ENCODE results near the gene TUBG1.

The TUBG1 gene

GRCh38 chr17:42609182-42609813 is at the start of gene TUBG1, which contains the start of gene RETREG3:
Gene TUBG1 (plus strand): TSS chr17:42609683. CDS start chr17:42609738, 55 bp downstream.
Gene RETREG3 (minus strand): TSS chr17:42609374. CDS start chr17:42609324, 50 bp downstream.
- peak; percentile 95 to 99 for DNase-seq (ENCODE audit: low read depth in 2 of 2)

DNA sequence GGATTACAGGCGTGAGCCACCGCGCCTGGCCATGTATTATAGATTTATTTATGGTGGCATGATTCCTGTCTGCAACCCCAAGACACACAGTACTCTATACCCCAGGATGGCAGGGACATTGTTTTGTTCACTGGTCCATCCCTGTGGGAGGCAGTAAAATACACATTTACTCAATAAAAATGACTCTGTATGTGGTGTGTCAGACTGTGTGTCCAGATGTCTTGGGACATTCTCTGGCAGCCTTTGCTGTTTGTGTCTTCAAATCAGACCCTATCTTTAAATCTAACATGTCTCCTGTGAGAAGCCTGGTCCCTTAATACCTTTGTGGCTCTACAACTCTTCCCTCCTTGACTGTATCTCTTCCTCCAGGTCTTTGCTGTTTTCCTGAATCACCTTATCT is 49.2 kb upstream of the TUBG1 start:
- DNase-seq (ENCODE audit: low read depth in 2 of 2): no peak

GRCh38 chr17:42561897-42562387 is 47.5 kb upstream of the TUBG1 start, which contains the start of gene COASY:
Gene COASY (plus strand): TSS chr17:42562148. CDS start chr17:42562623, 475 bp downstream.
- peak; percentile 75 to 78 for DNase-seq (ENCODE audit: low read depth in 2 of 2)

DNA sequence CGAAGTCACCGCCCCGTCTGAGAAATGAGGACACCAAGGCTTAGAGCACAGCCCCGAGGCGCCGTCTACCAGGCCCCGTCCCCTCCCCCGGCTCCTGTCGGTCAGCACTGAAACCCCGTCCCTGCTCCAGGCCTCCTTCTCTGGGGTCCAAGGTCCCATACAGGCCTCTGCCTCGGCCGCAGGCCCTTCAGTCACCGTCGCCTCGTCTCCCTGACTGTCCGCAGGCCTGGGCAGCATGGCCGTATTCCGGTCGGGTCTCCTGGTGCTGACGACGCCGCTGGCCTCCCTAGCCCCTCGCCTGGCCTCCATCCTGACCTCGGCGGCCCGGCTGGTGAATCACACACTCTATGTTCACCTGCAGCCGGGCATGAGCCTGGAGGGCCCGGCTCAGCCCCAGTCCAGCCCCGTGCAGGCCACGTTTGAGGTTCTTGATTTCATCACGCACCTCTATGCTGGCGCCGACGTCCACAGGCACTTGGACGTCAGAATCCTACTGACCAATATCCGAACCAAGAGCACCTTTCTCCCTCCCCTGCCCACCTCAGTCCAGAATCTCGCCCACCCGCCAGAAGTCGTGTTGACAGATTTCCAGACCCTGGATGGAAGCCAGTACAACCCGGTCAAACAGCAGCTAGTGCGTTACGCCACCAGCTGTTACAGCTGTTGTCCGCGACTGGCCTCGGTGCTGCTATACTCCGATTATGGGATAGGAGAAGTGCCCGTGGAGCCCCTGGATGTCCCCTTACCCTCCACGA is 46.9 kb upstream of the TUBG1 start:
- no peak for DNase-seq (ENCODE audit: low read depth in 2 of 2)

DNA sequence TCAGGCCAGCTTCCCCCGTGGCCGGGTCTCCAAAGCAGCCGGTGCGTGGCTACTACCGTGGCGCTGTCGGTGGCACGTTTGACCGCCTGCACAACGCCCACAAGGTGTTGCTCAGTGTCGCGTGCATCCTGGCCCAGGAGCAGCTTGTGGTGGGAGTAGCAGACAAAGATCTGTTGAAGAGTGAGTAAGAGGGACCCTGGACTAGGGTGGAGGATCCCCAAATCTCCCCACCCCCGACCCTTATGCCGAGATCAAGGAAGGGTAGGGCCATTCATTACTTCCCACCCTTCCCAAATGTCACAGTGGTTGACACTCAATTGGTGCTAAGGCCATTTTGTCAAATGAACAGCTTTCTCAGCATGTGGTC is 46.4 kb upstream of the TUBG1 start:
- DNase-seq (ENCODE audit: low read depth in 2 of 2): no peak

DNA sequence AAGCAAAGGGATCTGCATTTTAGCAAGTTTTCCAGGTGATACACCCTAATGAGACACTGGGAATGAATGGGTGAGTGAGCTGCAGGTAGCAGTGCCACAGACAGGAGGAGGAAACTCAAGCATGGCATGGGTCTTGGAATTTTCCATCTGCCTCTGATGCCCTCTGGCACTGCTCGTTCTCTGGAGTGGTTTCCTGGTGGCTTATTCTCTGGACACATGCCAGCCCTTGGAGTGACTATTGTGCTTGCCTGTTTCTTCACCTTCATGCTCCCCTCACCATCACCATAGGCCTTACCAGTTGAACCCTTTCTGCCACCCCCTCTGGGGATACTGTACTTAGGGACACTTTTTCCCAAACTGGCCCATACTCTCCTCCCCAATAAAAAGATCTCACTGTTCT is 45.9 kb upstream of the TUBG1 start:
- no peak for DNase-seq (ENCODE audit: low read depth in 2 of 2)

DNA sequence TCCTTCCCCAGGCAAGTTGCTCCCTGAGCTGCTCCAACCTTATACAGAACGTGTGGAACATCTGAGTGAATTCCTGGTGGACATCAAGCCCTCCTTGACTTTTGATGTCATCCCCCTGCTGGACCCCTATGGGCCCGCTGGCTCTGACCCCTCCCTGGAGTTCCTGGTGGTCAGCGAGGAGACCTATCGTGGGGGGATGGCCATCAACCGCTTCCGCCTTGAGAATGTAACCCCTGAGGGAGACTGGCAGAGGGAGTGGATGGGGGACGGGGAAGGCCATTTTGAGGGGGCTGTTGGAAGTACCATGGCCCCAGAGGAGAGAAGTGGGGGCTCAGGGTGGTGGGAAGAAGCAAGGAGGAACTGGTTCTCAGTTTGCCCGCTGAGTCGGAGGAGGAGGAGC is 45.5 kb upstream of the TUBG1 start:
- no peak for DNase-seq (ENCODE audit: low read depth in 2 of 2)

DNA sequence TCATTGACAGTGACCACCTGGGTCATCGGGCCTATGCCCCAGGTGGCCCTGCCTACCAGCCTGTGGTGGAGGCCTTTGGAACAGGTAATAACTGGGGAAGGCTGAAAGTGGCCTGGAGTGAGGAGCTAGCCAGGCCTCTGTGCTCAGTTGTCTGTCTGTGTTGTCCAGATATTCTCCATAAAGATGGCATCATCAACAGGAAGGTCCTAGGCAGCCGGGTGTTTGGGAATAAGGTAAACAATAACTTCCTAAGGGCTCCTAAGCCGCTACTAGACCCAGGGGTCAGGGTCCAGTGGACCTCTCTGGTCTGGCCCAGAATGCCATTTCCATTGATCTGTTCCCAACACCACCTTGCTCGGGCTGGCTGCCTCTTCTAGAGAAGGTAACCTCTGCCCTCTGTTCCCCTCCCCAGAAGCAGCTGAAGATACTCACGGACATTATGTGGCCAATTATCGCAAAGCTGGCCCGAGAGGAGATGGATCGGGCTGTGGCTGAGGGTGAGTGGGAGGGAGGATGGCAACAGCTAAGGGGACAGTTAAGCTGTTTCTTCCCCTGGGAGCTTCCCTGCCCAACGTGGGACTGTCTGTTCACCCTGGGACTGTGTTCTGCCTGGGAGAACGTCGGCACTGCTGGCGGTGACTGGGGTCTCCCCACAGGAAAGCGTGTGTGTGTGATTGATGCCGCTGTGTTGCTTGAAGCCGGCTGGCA is 44.5 kb upstream of the TUBG1 start:
- no peak for DNase-seq (ENCODE audit: low read depth in 2 of 2)

DNA sequence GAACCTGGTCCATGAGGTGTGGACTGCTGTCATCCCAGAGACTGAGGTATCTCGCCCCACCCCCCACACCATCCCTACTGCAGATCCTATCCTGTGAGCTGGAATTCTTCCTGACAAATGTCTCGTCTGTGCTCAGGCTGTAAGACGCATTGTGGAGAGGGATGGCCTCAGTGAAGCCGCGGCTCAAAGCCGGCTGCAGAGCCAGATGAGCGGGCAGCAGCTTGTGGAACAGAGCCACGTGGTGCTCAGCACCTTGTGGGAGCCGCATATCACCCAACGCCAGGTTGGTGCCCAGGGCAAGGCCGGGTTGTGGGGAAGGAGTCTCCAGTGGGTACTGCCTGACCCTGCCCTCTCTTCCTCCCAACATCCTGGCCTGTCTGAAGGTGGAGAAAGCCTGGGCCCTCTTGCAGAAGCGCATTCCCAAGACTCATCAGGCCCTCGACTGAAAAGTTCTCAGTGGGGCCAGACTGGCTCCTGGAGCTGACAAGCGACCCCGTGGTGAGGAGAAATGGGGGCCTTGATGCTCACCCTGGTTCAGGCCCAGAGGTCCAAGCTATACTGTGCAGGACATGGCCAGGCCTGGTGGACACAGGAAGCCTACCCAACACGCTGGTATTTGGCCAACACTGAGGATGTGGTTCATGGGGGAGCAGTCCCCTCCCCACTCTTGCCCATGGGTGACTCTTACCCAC is 43.8 kb upstream of the TUBG1 start:
- DNase-seq (ENCODE audit: low read depth in 2 of 2): no peak

DNA sequence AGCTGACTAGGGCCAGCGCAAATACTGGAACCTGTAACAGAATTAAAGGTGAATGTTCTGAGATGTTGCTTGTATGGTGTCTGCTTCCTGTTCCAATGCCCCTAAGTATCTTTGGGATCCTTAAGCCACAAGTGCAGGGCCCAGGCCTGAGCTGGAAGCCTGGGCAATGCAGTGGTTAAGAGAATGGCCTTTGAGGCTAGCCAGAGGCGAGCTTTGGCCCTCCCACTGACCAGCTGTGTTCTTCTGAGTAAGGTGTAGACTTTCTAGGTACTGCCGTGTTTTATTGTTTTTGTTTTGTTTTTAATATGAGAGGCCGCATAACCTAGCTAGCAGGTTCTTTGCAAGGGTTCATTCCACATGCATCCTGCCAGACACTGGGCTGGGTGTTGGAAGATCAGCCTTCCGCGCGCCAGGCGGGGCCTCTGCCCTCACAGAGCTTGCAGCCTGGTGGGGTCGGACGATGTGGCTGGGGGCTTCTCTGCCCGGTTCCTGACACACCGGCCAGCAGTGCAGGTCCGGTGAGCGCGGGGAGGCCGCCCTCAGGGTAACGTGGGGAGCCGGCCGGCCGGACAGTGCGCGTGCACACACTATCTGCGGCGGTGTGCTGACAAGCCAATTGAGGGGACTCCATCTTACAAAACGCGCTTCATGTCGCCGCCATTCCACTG is 43.1 kb upstream of the TUBG1 start:
- DNase-seq (ENCODE audit: low read depth in 2 of 2): no peak

GRCh38 chr17:42566883-42567573 is 42.5 kb upstream of the TUBG1 start, which contains the start of gene MLX:
Gene MLX (plus strand): TSS chr17:42567100. CDS start chr17:42567125, 25 bp downstream.
- peak; percentile 81 to 83 for DNase-seq (ENCODE audit: low read depth in 2 of 2)

- DNase-seq (ENCODE audit: low read depth in 2 of 2): no peak
These were observed 41.0 kb upstream of the TUBG1 start for GRCh38 chr17:42568341-42569111.

DNA sequence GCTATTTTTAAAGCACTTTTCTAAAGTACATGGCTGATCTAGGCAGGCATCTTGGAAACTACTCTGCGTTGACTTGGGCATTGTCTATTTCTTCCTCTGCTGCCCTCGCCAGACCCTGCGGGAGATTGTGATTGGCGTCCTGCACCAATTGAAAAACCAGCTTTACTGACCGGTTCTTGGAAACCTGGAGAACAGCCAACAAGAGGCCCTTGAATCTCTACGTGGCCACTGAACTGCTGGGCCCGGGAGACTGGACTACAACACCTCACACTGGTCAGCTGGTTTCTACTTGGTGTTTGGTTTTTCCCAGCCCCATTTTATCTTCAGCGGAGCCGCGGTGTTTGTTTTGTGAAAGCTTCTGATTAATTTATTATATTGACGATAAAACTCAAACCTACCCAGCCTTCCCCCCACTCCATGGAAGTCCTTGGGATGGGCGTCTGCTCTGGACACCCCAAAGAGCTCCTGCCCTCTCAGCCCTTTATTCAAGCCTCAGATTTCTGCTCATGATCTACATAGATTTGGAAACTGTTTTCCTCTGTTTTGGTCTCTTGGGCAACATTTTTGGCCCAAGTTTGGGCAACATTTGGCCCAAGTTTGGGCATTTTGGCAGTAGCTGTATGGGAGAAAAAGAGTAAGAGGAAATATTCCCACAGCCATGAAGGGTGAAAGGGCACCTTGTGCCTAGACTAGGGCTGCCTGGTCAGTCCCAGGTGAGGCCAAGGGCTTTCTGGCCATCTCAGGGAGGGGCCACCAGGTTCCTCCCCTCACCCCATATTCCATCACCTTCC is 37.9 kb upstream of the TUBG1 start:
- DNase-seq (ENCODE audit: low read depth in 2 of 2): no peak

DNA sequence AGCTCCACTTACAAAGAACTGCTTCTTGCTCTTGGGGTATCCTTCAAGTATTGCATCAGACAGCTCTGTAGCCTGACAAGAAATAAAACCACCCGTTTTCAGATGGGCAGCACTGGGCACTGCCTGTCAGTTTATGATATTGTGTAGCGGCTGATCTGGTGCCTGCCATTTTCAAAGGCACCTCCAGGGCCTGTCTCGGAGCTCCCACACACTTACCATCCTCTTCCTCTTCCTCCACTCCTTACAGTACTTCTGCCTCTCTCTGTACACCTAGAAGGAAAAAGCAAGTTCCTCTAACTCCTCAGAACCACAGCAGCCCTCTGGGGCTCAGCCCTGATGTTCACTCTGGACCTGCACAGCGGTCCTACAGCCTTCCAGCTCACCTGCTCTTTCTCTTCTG is 36.4 kb upstream of the TUBG1 start:
- no peak for DNase-seq (ENCODE audit: low read depth in 2 of 2)

DNA sequence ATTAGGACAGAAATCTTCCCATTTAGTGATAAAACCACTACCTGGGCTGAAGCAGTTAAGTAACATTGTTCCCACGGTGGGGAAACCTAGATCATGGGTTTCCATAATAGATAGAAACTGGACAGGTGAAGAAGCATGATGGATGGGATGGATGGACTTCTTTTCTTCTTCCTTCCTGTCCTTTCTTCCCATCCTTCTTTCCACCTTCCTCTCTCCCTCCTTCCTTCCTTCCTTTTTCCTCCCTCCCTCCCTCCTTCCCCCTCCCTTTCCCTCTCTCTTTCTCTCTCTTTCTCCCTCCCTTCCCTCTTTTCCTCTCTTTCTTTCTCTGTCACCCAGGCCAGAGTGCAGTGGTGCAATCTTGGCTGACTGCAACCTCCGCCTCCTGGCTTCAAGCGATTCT is 35.0 kb upstream of the TUBG1 start:
- no peak for DNase-seq (ENCODE audit: low read depth in 2 of 2)

GRCh38 chr17:42577140-42577531 is 32.3 kb upstream of the TUBG1 start:
- DNase-seq (ENCODE audit: low read depth in 2 of 2): no peak

DNA sequence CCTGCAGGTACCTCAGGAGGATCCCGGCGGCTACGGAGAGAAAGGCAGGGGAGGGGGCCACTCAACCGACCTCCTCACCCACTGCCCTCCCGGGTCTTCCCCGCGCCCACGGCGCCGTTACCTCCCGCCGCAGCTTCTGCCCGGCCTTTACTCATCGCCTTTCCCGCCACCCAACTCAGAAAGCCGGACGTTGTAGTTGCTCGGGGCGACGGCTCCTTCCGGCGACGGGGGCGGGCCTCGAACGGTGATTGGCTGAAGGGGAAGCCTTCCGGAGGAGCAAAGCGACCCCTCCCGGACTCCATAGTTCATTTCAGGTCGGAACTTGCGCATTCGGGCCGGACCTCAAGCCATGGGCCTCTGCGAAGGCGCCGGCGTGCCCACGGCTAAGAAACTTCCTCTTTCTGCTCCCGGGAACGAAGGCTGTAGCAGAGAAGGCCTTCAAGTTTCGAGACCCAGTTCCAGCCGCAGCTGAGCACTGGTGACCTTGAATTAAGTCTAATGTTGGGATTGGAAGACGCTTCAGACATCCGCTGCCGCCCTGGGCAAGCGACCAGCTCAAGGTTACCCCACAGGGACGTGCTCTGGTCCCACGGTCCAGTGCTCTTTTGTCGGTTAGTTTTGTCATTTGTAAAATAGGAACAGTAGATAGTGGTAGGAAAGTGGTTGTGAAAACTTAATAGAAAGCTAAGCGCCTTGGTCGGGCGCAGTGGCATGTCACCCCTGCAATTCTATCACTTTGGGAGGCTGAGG is 31.8 kb upstream of the TUBG1 start, which contains the start of gene PSMC3IP:
PSMC3IP (minus strand) TSS at position 198 of the 750 bp plus-strand sequence; CDS start at position 155, 43 bp downstream.
- peak; percentile 72 to 83 for DNase-seq (ENCODE audit: low read depth in 2 of 2)

GRCh38 chr17:42578282-42578869 is 31.1 kb upstream of the TUBG1 start:
- DNase-seq (ENCODE audit: low read depth in 2 of 2): peak in 1 of 2 donors; percentile 56
